HPDE6-E6E7 (cell line): ENCODE results near the gene LSM11.

ENCODE experiments used
- DNase-seq: peaks from one replicate; pipeline ENCODE4 v3.0.0; 2011; ENCODE audit warnings: missing footprints; ENCODE audit errors: extremely low spot score

The LSM11 gene

GRCh38 chr5:157767689-157768088 is 24.2 kb downstream of the LSM11 start:
- no peak for DNase-seq

DNA sequence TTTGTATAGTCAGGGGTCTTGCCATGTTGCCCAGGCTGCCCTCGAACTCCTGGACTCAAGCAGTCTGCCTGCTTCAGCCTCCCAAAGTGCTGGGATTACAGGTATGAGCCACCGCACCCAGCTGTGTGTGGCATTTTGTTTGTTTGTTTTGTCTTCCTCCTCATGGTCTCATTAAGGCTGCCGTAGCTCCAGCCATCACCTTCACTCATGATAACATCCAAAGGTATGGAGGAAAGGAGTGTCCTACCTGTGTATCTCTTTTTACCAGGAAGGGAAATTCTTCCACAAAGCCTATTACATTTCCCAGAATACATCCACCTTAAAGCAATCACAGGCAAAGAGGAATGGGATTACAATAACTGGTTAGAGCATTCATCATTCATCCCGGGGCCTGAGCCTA is 27.2 kb downstream of the LSM11 start:
- no peak for DNase-seq

GRCh38 chr5:157772127-157772526 is 28.6 kb downstream of the LSM11 start:
- DNase-seq: no peak

DNA sequence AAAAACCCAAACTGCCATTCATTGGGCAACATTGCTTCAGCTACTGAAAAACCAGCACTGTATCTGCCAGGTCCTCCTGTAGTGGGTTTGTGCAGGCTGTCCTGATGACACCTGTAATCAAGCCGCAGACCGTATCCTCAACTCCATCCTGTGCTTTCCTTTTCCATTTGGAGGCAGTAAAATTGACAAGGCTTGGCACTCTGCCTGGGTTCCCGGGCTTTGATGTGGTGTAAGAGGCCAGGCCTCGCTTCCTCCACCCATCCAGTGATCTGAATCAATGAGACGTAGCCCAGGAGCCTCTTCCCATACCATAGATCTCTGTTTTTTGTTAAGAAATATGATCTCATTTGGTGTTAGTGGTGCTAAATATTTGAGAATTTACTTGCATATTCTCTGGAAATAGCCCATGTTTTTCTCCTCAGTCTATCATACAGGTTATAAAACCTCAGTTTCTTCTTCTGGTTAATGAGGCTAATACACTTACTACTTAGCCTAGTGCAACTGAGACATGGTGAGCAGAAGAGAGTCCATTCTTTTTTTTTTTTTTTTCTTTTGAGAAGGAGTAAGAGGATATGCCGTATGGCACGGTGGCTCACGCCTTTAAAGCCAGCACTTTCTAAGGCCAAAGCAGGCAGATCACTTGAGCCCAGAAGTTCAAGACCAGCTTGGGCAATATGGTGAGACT is 34.8 kb downstream of the LSM11 start:
- no peak for DNase-seq

- no peak for DNase-seq
Measured at GRCh38 chr5:157779221-157779620, 35.7 kb downstream of the LSM11 start.

DNA sequence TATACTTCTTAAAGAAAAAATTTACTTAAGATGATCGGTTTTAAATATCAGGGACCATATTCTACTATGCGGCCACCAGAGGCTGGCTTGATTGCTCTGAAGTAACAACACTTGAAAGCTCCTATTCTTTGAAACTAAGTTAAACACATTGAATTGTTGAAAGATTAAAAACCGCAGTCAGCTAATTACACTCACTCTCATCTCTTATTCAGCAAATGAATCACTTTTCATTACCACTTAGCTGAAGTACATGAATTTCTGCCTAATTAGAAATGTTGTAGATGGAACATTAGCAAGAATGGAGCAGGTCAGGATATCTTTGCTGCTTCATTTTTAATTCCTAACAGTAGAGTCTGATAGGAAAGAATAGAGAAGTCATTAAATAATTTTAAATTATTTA is 42.3 kb downstream of the LSM11 start:
- DNase-seq: no peak

- DNase-seq: no peak
Measured at GRCh38 chr5:157793301-157793700, 49.8 kb downstream of the LSM11 start.

DNA sequence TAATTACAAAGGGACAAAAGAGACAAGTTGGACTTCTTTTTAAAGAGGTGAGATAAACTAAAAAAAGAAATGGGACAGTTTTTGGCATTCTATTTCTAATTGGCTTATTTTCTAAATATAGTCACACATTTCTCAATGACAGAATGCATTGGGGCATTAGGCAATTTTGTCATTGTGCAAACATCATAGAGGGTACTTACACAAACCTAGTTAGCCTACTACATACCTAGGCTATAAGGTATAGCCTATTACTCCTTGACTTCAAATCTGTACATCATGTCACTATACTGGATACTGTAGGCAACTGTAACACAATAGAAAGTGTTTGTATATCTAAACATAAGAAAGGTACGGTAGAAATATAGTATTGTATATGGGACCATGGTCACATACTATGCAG is 56.1 kb downstream of the LSM11 start:
- no peak for DNase-seq

- DNase-seq: no peak
Measured at GRCh38 chr5:157800137-157800536, 56.6 kb downstream of the LSM11 start.

GRCh38 chr5:157802736-157803135 is 59.2 kb downstream of the LSM11 start:
- no peak for DNase-seq

DNA sequence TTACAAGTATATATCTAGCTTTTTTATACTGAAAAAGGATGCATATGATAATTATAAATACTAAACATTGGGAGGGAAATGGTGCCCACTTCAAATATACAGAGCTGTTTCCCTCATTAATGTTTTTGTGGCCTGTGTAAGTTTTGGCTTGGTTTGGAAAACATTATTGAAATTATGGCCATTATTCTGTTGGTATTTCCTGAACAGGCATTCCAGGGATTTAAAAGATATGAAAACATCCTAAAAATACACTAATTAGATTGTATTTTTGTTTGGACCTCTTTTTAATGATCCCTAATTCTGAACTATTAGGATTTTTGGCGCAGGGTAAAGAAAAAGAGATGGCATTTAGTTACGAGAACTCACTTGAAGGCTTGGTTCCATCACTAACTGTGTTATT is 64.5 kb downstream of the LSM11 start:
- no peak for DNase-seq
